ENCODE measurements around the gene MOSMO. TPM values are rescaled to one million over a fixed set of nuclear protein-coding genes. Genes with fewer than 3 reads are reported as not detected.
A peak's percentile ranks its signal among the peaks of the same experiment; 100 is the strongest.

The MOSMO gene
- total and polyA plus RNA-seq, 9 of the 15 experiments (the other 6 are each of a cell fraction or from before 2014, with no cell fraction given): 1.9 to 13.3 (median 7.7) TPM

- TF ChIP-seq ZNF121 (CRISPR knock-in tag; conservative IDR thresholded peaks at IDR 0.05): no peak
- TF ChIP-seq ZNF274 (IDR thresholded peaks at IDR 0.05; ENCODE audit: borderline replicate concordance, low read depth, low read length): no peak
- peak; percentile 24 for TF ChIP-seq HMGN3 (IDR thresholded peaks at IDR 0.05; ENCODE audit: borderline replicate concordance, extremely low read depth, insufficient read length, low read depth, low read length)
- no peak for TF ChIP-seq STAT5B (CRISPR knock-in tag; IDR thresholded peaks at IDR 0.05)
- TF ChIP-seq CHD7 (IDR thresholded peaks at IDR 0.05; ENCODE audit: low read depth, low read length): no peak
- no peak for TF ChIP-seq ZNF584 (CRISPR knock-in tag; IDR thresholded peaks at IDR 0.05; ENCODE audit: low read depth)
- no peak for TF ChIP-seq FOXP4 (CRISPR knock-in tag; IDR thresholded peaks at IDR 0.05; ENCODE audit: borderline replicate concordance)
- no peak for TF ChIP-seq OTX1 (CRISPR knock-in tag; IDR thresholded peaks at IDR 0.05)
- TF ChIP-seq ZBTB26 (CRISPR knock-in tag; IDR thresholded peaks at IDR 0.05): no peak
- no peak for TF ChIP-seq ZNF586 (CRISPR knock-in tag; conservative IDR thresholded peaks at IDR 0.05)
Measured at GRCh38 chr16:22007509-22008214, at the start of gene MOSMO (continued).
